Mucosa of descending colon (tissue), 3 donors: ENCODE measurements around the gene TMEM198. TPM values are rescaled to one million over a fixed set of nuclear protein-coding genes. Genes with fewer than 3 reads are reported as not detected.

Experiments used
- ATAC-seq: fragments of 200-7000 bp; cut with Tn5 transposase; one replicate; pipeline ENCODE4 v1.9.1; 2020; ENCODE audit warnings: mild to moderate bottlenecking, moderate library complexity
- DNase-seq, 3 donors: peaks; one replicate each; pipeline ENCODE4 v3.0.0-alpha.2; 2020
- H3K36me3 ChIP-seq: fragments of 200-600 bp; one replicate; pipeline ENCODE4 v1.8.0; 2021; ENCODE audit warnings: low read depth, mild to moderate bottlenecking
- H3K4me1 ChIP-seq: fragments of 200-600 bp; one replicate; pipeline ENCODE4 v1.8.0; 2021; ENCODE audit warnings: low read depth, mild to moderate bottlenecking
- H3K4me3 ChIP-seq: fragments of 200-600 bp; one replicate; pipeline ENCODE4 v1.8.0; 2021; ENCODE audit warnings: mild to moderate bottlenecking
- H3K9me3 ChIP-seq: fragments of 200-600 bp; one replicate; pipeline ENCODE4 v1.8.0; 2021; ENCODE audit warnings: mild to moderate bottlenecking
- CTCF ChIP-seq: fragments of 200-600 bp; IDR thresholded peaks from one replicate; pipeline ENCODE4 v1.8.0; 2022; ENCODE audit warnings: antibody characterized with exemption, mild to moderate bottlenecking
- intact Hi-C, 2 donors: fragments of 100-400 bp; cut with DNase I in 1 of 2; cut with micrococcal nuclease in 1 of 2; formaldehyde crosslinking; loops; one replicate each; pipeline versions ENCODE4 v1.11.0 to v1.11.1; 2022; cut with DNase I, micrococcal nuclease
- microRNA-seq: library from miRNA; unstranded; fragments of <30 nt; microRNA quantifications from one replicate; pipeline ENCODE4, GENCODE V29; 2019
- total RNA-seq, 3 donors: library from RNA; stranded (reverse); fragmentation: NEBNext Ultra II Directional in 2 of 3; extraction: Animal tissue kit (Norgen Biotek cat#: 25700) in 2 of 3; gene quantifications; one replicate each; pipeline versions ENCODE4 v1.2.1 to v1.2.4, GENCODE V29; 2021 to 2023
- donor health status: DM: no; HTN: no; CAD: no; lungs with moderate emphysema.
- donor health status: DM: no; HTN: no; CAD: no.
- donor health status: DM: no; HTN: yes; CAD: no.

TMEM198 gene
- total RNA-seq, 3 donors from 2014 or later: 0.69 to 2.7 (median 2.7) TPM

DNA sequence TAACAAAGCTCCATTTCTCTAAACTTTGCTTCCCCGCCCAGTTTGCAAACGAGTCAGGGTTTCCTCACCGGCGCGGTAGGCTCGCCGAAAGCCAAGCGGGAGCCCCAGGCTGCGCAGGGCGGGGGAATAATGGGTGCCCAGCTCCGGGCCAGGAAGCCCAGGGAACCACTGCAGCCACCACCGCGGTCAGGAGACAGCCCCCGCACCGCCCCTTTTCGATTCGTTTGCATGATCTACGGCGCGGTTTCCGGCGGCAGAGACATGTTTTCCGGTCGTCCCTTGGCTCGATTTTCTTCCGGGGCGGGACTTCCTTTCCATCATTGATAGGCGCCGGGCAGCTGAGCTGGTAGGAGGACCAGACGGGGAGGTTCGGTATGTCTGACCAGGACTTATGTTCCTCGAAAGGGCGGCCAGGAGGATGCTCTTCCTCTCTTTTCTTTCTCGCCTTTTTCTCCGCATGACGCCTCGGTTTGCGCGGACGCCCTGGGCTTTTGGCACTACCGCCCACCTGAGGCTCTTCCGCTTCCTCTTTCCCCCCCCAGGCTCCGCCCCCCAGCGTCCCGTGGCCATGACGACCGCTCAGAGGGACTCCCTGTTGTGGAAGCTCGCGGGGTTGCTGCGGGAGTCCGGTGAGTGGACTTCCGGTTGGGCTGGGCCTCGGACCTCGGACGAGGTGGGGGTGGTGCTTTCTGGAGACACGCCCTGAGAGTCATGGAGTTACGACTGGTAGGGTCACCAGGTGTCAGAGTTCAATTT lies 53.9 kb downstream of the TMEM198 start, which contains the start of gene STK11IP:
TSS of gene STK11IP (plus strand) at position 306 of the 756 bp plus-strand sequence. CDS start at position 569, 263 bp downstream.
- peak within 1 kb of the TSS; percentile 54 for H3K4me3 ChIP-seq
- ATAC-seq: peak; percentile 98
- DNase-seq: peak; percentile 96 to 99 (median 98)
- H3K36me3 ChIP-seq: no peaks in the 10 kb centered on the region
- intact Hi-C loops: no loop called here
- H3K4me1 ChIP-seq: peaks cover 13% of the 10 kb centered on the region
- TF ChIP-seq CTCF: no peak
- no peaks in the 10 kb centered on the region for H3K9me3 ChIP-seq

GRCh38 chr2:219598308-219599078 lies 54.7 kb downstream of the TMEM198 start:
- H3K9me3 ChIP-seq: no peaks in the 10 kb centered on the region
- no peak for TF ChIP-seq CTCF
- intact Hi-C loops: no loop called here
- peaks cover 13% of the 10 kb centered on the region for H3K4me1 ChIP-seq
- DNase-seq (peak in 1 of 3 donors; percentile 37), ATAC-seq (no peak)
- H3K4me3 ChIP-seq: peak overlapping the region; percentile 54
- H3K36me3 ChIP-seq: no peaks in the 10 kb centered on the region

Small RNA genes within 50 kb of the gene (microRNA-seq; reads per million reads assigned to microRNA genes)
- not detected for gene MIR3132

Other genes with a start within 250 kb of the TMEM198 start
- gene PTPRN, start 234.6 kb upstream of the TMEM198 start, total RNA-seq: 10 to 100 TPM in 1 of 3 donors, 1 to 10 TPM in 1, under 1 TPM in 1; 0.72 to 13.0 (median 1.0) TPM
- not detected for gene RESP18, start 211.3 kb upstream of the TMEM198 start, total RNA-seq
- 100 to 1,000 TPM in 2 of 3 donors, 10 to 100 TPM in 1; 75.7 to 127 (median 125) TPM for gene DNPEP, start 156.1 kb upstream of the TMEM198 start, total RNA-seq
- gene DES, start 125.7 kb upstream of the TMEM198 start, total RNA-seq: 1,000 to 10,000 TPM in 1 of 3 donors, 100 to 1,000 TPM in 1, 10 to 100 TPM in 1; 65.4 to 4,715 (median 359) TPM
- gene SPEG, start 109.2 kb upstream of the TMEM198 start, total RNA-seq: 100 to 1,000 TPM in 1 of 3 donors, 10 to 100 TPM in 1, 1 to 10 TPM in 1; 7.9 to 242 (median 22.2) TPM
- 10 to 100 TPM; 33.6 to 52.6 (median 43.6) TPM for gene GMPPA, start 45.1 kb upstream of the TMEM198 start, total RNA-seq
- under 1 TPM in 1 of 3 donors, not detected in 2; 0.09 TPM for gene ASIC4, start 29.5 kb upstream of the TMEM198 start, total RNA-seq
- gene CHPF, start 219 bp upstream of the TMEM198 start, total RNA-seq: 10 to 100 TPM; 19.4 to 25.9 (median 20.5) TPM
- gene OBSL1, start 27.5 kb downstream of the TMEM198 start, total RNA-seq: 10 to 100 TPM in 2 of 3 donors, 1 to 10 TPM in 1; 7.6 to 53.0 (median 12.6) TPM
- under 1 TPM in 1 of 3 donors, not detected in 2; 0.19 TPM for gene INHA, start 28.3 kb downstream of the TMEM198 start, total RNA-seq
- 10 to 100 TPM; 34.6 to 42.0 (median 39.6) TPM for gene STK11IP, start 53.8 kb downstream of the TMEM198 start, total RNA-seq
- gene SLC4A3, start 83.6 kb downstream of the TMEM198 start, total RNA-seq: 1 to 10 TPM in 1 of 3 donors, under 1 TPM in 2; 0.29 to 3.4 (median 0.34) TPM